Measurements from ENCODE around the gene CARMIL1.

DNA sequence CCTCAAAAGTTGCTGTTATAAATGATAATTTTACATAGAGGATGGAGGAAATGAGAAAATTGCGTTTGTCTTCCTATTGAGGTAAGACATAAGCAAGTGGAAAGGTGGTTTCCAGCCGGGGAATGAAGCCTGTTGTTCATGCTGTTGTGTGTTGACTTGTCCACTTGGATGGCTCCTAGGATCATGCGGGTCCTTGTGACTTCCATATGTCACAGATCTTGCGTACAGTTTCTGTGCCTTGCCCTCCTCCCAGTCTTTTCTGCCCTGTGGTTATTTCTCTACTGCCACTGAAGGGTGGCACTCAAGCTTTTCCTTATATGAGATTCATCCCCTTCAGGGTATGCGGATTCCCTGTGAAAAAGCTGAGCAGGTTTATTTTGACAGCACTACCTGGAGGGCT, 116.6 kb downstream of the CARMIL1 start:
- TF ChIP-seq, protein P1, sequence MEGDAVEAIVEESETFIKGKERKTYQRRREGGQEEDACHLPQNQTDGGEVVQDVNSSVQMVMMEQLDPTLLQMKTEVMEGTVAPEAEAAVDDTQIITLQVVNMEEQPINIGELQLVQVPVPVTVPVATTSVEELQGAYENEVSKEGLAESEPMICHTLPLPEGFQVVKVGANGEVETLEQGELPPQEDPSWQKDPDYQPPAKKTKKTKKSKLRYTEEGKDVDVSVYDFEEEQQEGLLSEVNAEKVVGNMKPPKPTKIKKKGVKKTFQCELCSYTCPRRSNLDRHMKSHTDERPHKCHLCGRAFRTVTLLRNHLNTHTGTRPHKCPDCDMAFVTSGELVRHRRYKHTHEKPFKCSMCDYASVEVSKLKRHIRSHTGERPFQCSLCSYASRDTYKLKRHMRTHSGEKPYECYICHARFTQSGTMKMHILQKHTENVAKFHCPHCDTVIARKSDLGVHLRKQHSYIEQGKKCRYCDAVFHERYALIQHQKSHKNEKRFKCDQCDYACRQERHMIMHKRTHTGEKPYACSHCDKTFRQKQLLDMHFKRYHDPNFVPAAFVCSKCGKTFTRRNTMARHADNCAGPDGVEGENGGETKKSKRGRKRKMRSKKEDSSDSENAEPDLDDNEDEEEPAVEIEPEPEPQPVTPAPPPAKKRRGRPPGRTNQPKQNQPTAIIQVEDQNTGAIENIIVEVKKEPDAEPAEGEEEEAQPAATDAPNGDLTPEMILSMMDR (IDR thresholded peaks at IDR 0.05) = no peak
- TF ChIP-seq POLR2A (IDR thresholded peaks at IDR 0.05) (no peak), POLR2AphosphoS5 (IDR thresholded peaks at IDR 0.05) (no peak)
